Neural cell (in vitro differentiated cells): ENCODE results near the gene IFIT1B. TPM values are rescaled to one million over a fixed set of nuclear protein-coding genes. Genes with fewer than 3 reads are reported as not detected.

Experiments
- H2AFZ ChIP-seq: fragments of 200-600, 300-800 bp; sonication (generic), shearing (Covaris generic); 2 replicates; pipeline ENCODE4 v1.6.0; 2014; ENCODE audit warnings: low read depth, mild to moderate bottlenecking, antibody characterized with exemption, low read length, moderate library complexity
- H3F3A ChIP-seq: fragments of 200-600 bp; shearing (Covaris generic); 2 replicates; pipeline ENCODE4 v1.6.1; 2016; ENCODE audit warnings: mild to moderate bottlenecking, moderate library complexity, mixed read lengths, antibody characterized with exemption, low read length; ENCODE audit not compliant: insufficient read depth, poor library complexity, severe bottlenecking
- H3K27ac ChIP-seq: fragments of 200-600, 300-800 bp; sonication (generic), shearing (Covaris generic); 2 replicates; pipeline ENCODE4 v1.5.1; 2014; ENCODE audit warnings: mild to moderate bottlenecking, low read length, moderate library complexity
- H3K27me3 ChIP-seq: fragments of 300-800, 200-600 bp; sonication (generic), shearing (Covaris generic); 2 replicates; pipeline ENCODE4 v1.6.0; 2014; ENCODE audit warnings: mild to moderate bottlenecking, low read depth, low read length, moderate library complexity; ENCODE audit not compliant: insufficient read depth
- H3K36me3 ChIP-seq: fragments of 300-800, 200-600 bp; sonication (generic), shearing (Covaris generic); 2 replicates; pipeline ENCODE4 v1.5.1; 2014; ENCODE audit warnings: mild to moderate bottlenecking, antibody characterized with exemption, low read length, moderate library complexity; ENCODE audit not compliant: insufficient read depth
- H3K4me2 ChIP-seq: fragments of 300-800, 200-600 bp; sonication (generic), shearing (Covaris generic); 2 replicates; pipeline ENCODE4 v1.6.0; 2014; ENCODE audit warnings: mild to moderate bottlenecking, low read length
- H3K4me3 ChIP-seq: fragments of 300-800, 200-600 bp; sonication (generic), shearing (Covaris generic); 2 replicates; pipeline ENCODE4 v1.5.1; 2014; ENCODE audit warnings: mild to moderate bottlenecking, low read length, moderate library complexity
- H3K79me2 ChIP-seq: fragments of 200-600 bp; shearing (Covaris generic); replicated peaks from 2 replicates; pipeline ENCODE4 v1.6.0; 2014; ENCODE audit warnings: mild to moderate bottlenecking, low read length, moderate library complexity; ENCODE audit not compliant: insufficient read depth
- H3K9ac ChIP-seq: fragments of 300-800, 200-600 bp; sonication (generic), shearing (Covaris generic); 2 replicates; pipeline ENCODE4 v1.6.1; 2016; ENCODE audit warnings: mild to moderate bottlenecking, low read length, mixed read lengths
- H3K9me2 ChIP-seq: fragments of 200-600 bp; shearing (Covaris generic); 2 replicates; pipeline ENCODE4 v1.6.1; 2016; ENCODE audit warnings: mild to moderate bottlenecking, low read length, mixed read lengths; ENCODE audit not compliant: insufficient read depth
- H3K9me3 ChIP-seq: fragments of 200-600, 300-800 bp; sonication (generic), shearing (Covaris generic); 2 replicates; pipeline ENCODE4 v1.6.1; 2016; ENCODE audit warnings: mild to moderate bottlenecking, mixed run types, low read length, moderate library complexity, mixed read lengths
- H4K20me1 ChIP-seq: fragments of 200-600 bp; shearing (Covaris generic); 2 replicates; pipeline ENCODE4 v1.6.1; 2016; ENCODE audit warnings: mild to moderate bottlenecking, mixed run types; ENCODE audit not compliant: insufficient read depth
- CTCF ChIP-seq: fragments of 450-650 bp; IDR thresholded peaks from 2 replicates; pipeline ENCODE4 v1.5.1; 2014; ENCODE audit warnings: antibody characterized with exemption, mild to moderate bottlenecking, moderate library complexity; ENCODE audit not compliant: poor library complexity, severe bottlenecking
- EP300 ChIP-seq: fragments of 450-650 bp; conservative IDR thresholded peaks from 2 replicates; pipeline ENCODE4 v1.6.1; 2014; ENCODE audit warnings: antibody characterized with exemption, mild to moderate bottlenecking, moderate library complexity; ENCODE audit not compliant: poor library complexity, severe bottlenecking
- EZH2 ChIP-seq: fragments of 200-600, 300-800 bp; shearing (Covaris generic), sonication (generic); IDR thresholded peaks from 2 replicates; pipeline ENCODE4 v1.6.1; 2014; ENCODE audit warnings: antibody characterized with exemption, low read length, borderline replicate concordance, mild to moderate bottlenecking; ENCODE audit not compliant: insufficient read depth, poor library complexity, severe bottlenecking
- MXI1 ChIP-seq: fragments of 450-650 bp; conservative IDR thresholded peaks from 2 replicates; pipeline ENCODE4 v1.6.1; 2014; ENCODE audit warnings: antibody characterized with exemption, mild to moderate bottlenecking; ENCODE audit not compliant: poor library complexity, severe bottlenecking
- POLR2AphosphoS5 ChIP-seq: IDR thresholded peaks from 2 replicates; pipeline ENCODE4 v1.6.1; 2012
- RAD21 ChIP-seq: fragments of 450-650 bp; conservative IDR thresholded peaks from 2 replicates; pipeline ENCODE4 v1.6.1; 2014; ENCODE audit warnings: antibody characterized with exemption, mild to moderate bottlenecking, moderate library complexity
- REST ChIP-seq: IDR thresholded peaks from 2 replicates; pipeline ENCODE4 v1.6.1; 2012; ENCODE audit warnings: borderline replicate concordance
- SMC3 ChIP-seq: fragments of 450-650 bp; conservative IDR thresholded peaks from 2 replicates; pipeline ENCODE4 v1.6.1; 2014; ENCODE audit warnings: antibody characterized with exemption, mild to moderate bottlenecking, moderate library complexity; ENCODE audit not compliant: poor library complexity
- TAF1 ChIP-seq: IDR thresholded peaks from 2 replicates; pipeline ENCODE4 v1.6.1; 2012; ENCODE audit warnings: low read depth
- polyA plus RNA-seq: library from polyadenylated mRNA; depleted of rRNA; stranded (reverse); fragments of >200 nt; gene quantifications from 2 replicates; pipeline ENCODE4 v1.2.3, GENCODE V29; 2014

IFIT1B gene
- polyA plus RNA-seq, 1 donor from 2014 or later = not detected

- no peak for TF ChIP-seq MXI1
- no peak for TF ChIP-seq POLR2AphosphoS5
- TF ChIP-seq SMC3 = no peak
- TF ChIP-seq RAD21 = no peak
- TF ChIP-seq TAF1 = no peak
- TF ChIP-seq EP300 = no peak
- no peak overlapping the region for H3K9ac ChIP-seq
- H3K27ac ChIP-seq = no peak overlapping the region
Measured at GRCh38 chr10:89384474-89385340, 6.9 kb downstream of the IFIT1B start.

GRCh38 chr10:89388806-89389205 lies 10.9 kb downstream of the IFIT1B start:
- H3K9ac ChIP-seq = no peak overlapping the region
- H3K9me3 ChIP-seq = no peaks in the 10 kb centered on the region
- H3K79me2 ChIP-seq = no peaks in the 10 kb centered on the region
- H2AFZ ChIP-seq = no peak overlapping the region
- no peaks in the 10 kb centered on the region for H3F3A ChIP-seq
- H3K27me3 ChIP-seq = no peaks in the 10 kb centered on the region
- H3K4me3 ChIP-seq = no peak overlapping the region
- no peaks in the 10 kb centered on the region for H4K20me1 ChIP-seq
- no peak overlapping the region for H3K27ac ChIP-seq
- no peak overlapping the region for H3K4me2 ChIP-seq
- no peaks in the 10 kb centered on the region for H3K9me2 ChIP-seq
- TF ChIP-seq POLR2AphosphoS5 (no peak), RAD21 (no peak), SMC3 (no peak), MXI1 (no peak), EZH2 (no peak), CTCF (no peak), REST (no peak), TAF1 (no peak), EP300 (no peak)
- no peaks in the 10 kb centered on the region for H3K36me3 ChIP-seq

More at GRCh38 chr10:89384474-89385340, 6.9 kb downstream of the IFIT1B start:
- no peaks in the 10 kb centered on the region for H3K36me3 ChIP-seq
- H3K27me3 ChIP-seq = no peaks in the 10 kb centered on the region
- no peaks in the 10 kb centered on the region for H4K20me1 ChIP-seq
- no peaks in the 10 kb centered on the region for H3K79me2 ChIP-seq
- no peaks in the 10 kb centered on the region for H3K9me3 ChIP-seq
- H3F3A ChIP-seq = no peaks in the 10 kb centered on the region
- no peak overlapping the region for H2AFZ ChIP-seq
- no peak overlapping the region for H3K4me3 ChIP-seq
- no peak overlapping the region for H3K4me2 ChIP-seq
- H3K9me2 ChIP-seq = no peaks in the 10 kb centered on the region
